H1 (cell line): Measurements from ENCODE around the gene TMEM243.
"Not testable (repeated sequence)": the region's sequence is repeated elsewhere in the genome, so short reads cannot be mapped to it uniquely, and the experiment has no call there.

Source experiments
- ASH2L ChIP-seq: fragments of 200-600, 300-600 bp; sonication (generic); IDR thresholded peaks from one replicate; pipeline ENCODE4 v1.7.1; 2017; ENCODE audit warnings: low read length
- BCL11A ChIP-seq, 2 experiments: IDR thresholded peaks; one replicate each; pipeline ENCODE4 v1.6.1; 2011; ENCODE audit warnings: low read depth in 2 of 2, low read length in 2 of 2, mild to moderate bottlenecking in 2 of 2
- CBX5 ChIP-seq: fragments of 300-800, 300-1000 bp; sonication (generic); IDR thresholded peaks from 2 replicates; pipeline ENCODE4 v1.7.1; 2016; ENCODE audit warnings: antibody characterized with exemption, low read length, low read depth
- CEBPB ChIP-seq: IDR thresholded peaks from 2 replicates; pipeline ENCODE4 v1.6.1; 2012; ENCODE audit warnings: low read depth, low read length
- CHD1 ChIP-seq: IDR thresholded peaks from 2 replicates; pipeline ENCODE4 v1.6.1; 2012; ENCODE audit warnings: low read depth, low read length, improper control_type of control experiment
- CHD2 ChIP-seq: IDR thresholded peaks from 2 replicates; pipeline ENCODE4 v1.6.1; 2012; ENCODE audit warnings: low read length, improper control_type of control experiment
- CTCF ChIP-seq, 3 experiments: IDR thresholded peaks; 1 replicate in 2 of 3; 2 replicates in 1 of 3; pipeline versions ENCODE4 v1.5.1 to v1.6.1; 2011; ENCODE audit warnings: low read length in 3 of 3, mild to moderate bottlenecking in 3 of 3, inconsistent platforms in 2 of 3, low read depth in 1 of 3, moderate library complexity in 1 of 3; ENCODE audit not compliant: insufficient read depth in 1 of 3; ENCODE audit errors: control extremely low read depth in 1 of 3
- EGR1 ChIP-seq: IDR thresholded peaks from 2 replicates; pipeline ENCODE4 v1.6.1; 2011; ENCODE audit warnings: low read depth, low read length, borderline replicate concordance
- EP300 ChIP-seq, 2 experiments: IDR thresholded peaks; 1 replicate in 1 of 2; 2 replicates in 1 of 2; pipeline ENCODE4 v1.6.1; 2011 to 2012; ENCODE audit warnings: low read depth in 2 of 2, low read length in 2 of 2, mild to moderate bottlenecking in 2 of 2, borderline replicate concordance in 1 of 2, inconsistent platforms in 1 of 2, moderate library complexity in 1 of 2
- HDAC2 ChIP-seq, 2 experiments: fragments of 300-600 bp in 1 of 2; sonication (generic) in 1 of 2; IDR thresholded peaks; 2 replicates each; pipeline ENCODE4 v1.6.1; 2011 to 2012; ENCODE audit warnings: low read depth in 2 of 2, low read length in 2 of 2, mild to moderate bottlenecking in 2 of 2, moderate library complexity in 2 of 2, borderline replicate concordance in 1 of 2, inconsistent platforms in 1 of 2
- MAX ChIP-seq: IDR thresholded peaks from 2 replicates; pipeline ENCODE4 v1.6.1; 2012; ENCODE audit warnings: inconsistent platforms
- POLR2A ChIP-seq, 2 experiments: IDR thresholded peaks; 1 replicate in 1 of 2; 2 replicates in 1 of 2; pipeline ENCODE4 v1.6.1; 2011; ENCODE audit warnings: low read depth in 2 of 2, low read length in 2 of 2, mild to moderate bottlenecking in 2 of 2; ENCODE audit errors: control extremely low read depth in 1 of 2
- SP1 ChIP-seq: IDR thresholded peaks from 2 replicates; pipeline ENCODE4 v1.6.1; 2011; ENCODE audit warnings: low read depth, low read length

GRCh38 chr7:87245671-87246070, 26.1 kb upstream of the TMEM243 start:
- not testable (repeated sequence) for TF ChIP-seq CTCF (IDR thresholded peaks at IDR 0.05; ENCODE audit: control extremely low read depth in 1 of 3, insufficient read depth in 1 of 3, low read depth in 1 of 3, low read length in 3 of 3); CEBPB; ASH2L; BCL11A (IDR thresholded peaks at IDR 0.05; ENCODE audit: low read depth in 2 of 2, low read length in 2 of 2); MAX; EP300 (IDR thresholded peaks at IDR 0.05; ENCODE audit: borderline replicate concordance in 1 of 2, low read depth in 2 of 2, low read length in 2 of 2); POLR2A (IDR thresholded peaks at IDR 0.05; ENCODE audit: control extremely low read depth in 1 of 2, low read depth in 2 of 2, low read length in 2 of 2); CBX5; CHD1; CHD2; HDAC2 (IDR thresholded peaks at IDR 0.05; ENCODE audit: borderline replicate concordance in 1 of 2, low read depth in 2 of 2, low read length in 2 of 2); EGR1; SP1
